ENCODE data around the gene DCDC2C.

DCDC2C gene

GRCh38 chr2:3731829-3732228 lies 28.5 kb downstream of the DCDC2C start:
- TF ChIP-seq CTCF (IDR thresholded peaks at IDR 0.05), result no peak
- H3K4me1 ChIP-seq, result peaks cover 0 to 9% (median 3%) of the 10 kb centered on the region in 4 donors
- intact Hi-C loops (cut with DNase I; ENCODE audit: low total_unique reads), result no loop called here

GRCh38 chr2:3736112-3736511 lies 32.7 kb downstream of the DCDC2C start:
- DNase-seq, result no peak
- H3K4me3 ChIP-seq, result no peak overlapping the region
- H3K9me3 ChIP-seq, result no peaks in the 10 kb centered on the region
- no peak for TF ChIP-seq CTCF (IDR thresholded peaks at IDR 0.05)
- no peak overlapping the region for H3K27ac ChIP-seq
- no peaks in the 10 kb centered on the region for H3K4me1 ChIP-seq
- intact Hi-C loops (cut with DNase I; ENCODE audit: low total_unique reads), result no loop called here
- no peaks in the 10 kb centered on the region for H3K36me3 ChIP-seq
- no peaks in the 10 kb centered on the region for H3K27me3 ChIP-seq

More at GRCh38 chr2:3731829-3732228, 28.5 kb downstream of the DCDC2C start:
- H3K27me3 ChIP-seq, result no peaks in the 10 kb centered on the region
- H3K4me3 ChIP-seq, result no peak overlapping the region
- H3K27ac ChIP-seq, result no peak overlapping the region
- H3K36me3 ChIP-seq, result no peaks in the 10 kb centered on the region
- H3K9me3 ChIP-seq, result no peaks in the 10 kb centered on the region
- no peak for DNase-seq

GRCh38 chr2:3737128-3737527 lies 33.8 kb downstream of the DCDC2C start:
- H3K4me3 ChIP-seq, result no peak overlapping the region
- no peaks in the 10 kb centered on the region for H3K27me3 ChIP-seq
- H3K9me3 ChIP-seq, result no peaks in the 10 kb centered on the region
- H3K27ac ChIP-seq, result no peak overlapping the region
- intact Hi-C loops (cut with DNase I; ENCODE audit: low total_unique reads), result no loop called here
- no peaks in the 10 kb centered on the region for H3K36me3 ChIP-seq
- no peaks in the 10 kb centered on the region for H3K4me1 ChIP-seq
- no peak for DNase-seq
- TF ChIP-seq CTCF (IDR thresholded peaks at IDR 0.05), result no peak

GRCh38 chr2:3738454-3738853 lies 35.1 kb downstream of the DCDC2C start:
- no peaks in the 10 kb centered on the region for H3K36me3 ChIP-seq
- no peak for TF ChIP-seq CTCF (IDR thresholded peaks at IDR 0.05)
- DNase-seq, result no peak
- no peaks in the 10 kb centered on the region for H3K4me1 ChIP-seq
- no peaks in the 10 kb centered on the region for H3K9me3 ChIP-seq
- no peak overlapping the region for H3K27ac ChIP-seq
- intact Hi-C loops (cut with DNase I; ENCODE audit: low total_unique reads), result no loop called here
- H3K4me3 ChIP-seq, result no peak overlapping the region
- no peaks in the 10 kb centered on the region for H3K27me3 ChIP-seq

- intact Hi-C loops (cut with DNase I; ENCODE audit: low total_unique reads), result no loop called here
- DNase-seq, result no peak
Observed at GRCh38 chr2:3739313-3739712, 35.9 kb downstream of the DCDC2C start.

More at GRCh38 chr2:3739313-3739712, 35.9 kb downstream of the DCDC2C start:
- Histone ChIP-seq H3K36me3 (no peaks in the 10 kb centered on the region), H3K4me1 (no peaks in the 10 kb centered on the region), H3K4me3 (no peak overlapping the region), H3K9me3 (no peaks in the 10 kb centered on the region), H3K27ac (no peak overlapping the region), H3K27me3 (no peaks in the 10 kb centered on the region)
- no peak for TF ChIP-seq CTCF (IDR thresholded peaks at IDR 0.05)

Data from tibial artery (tissue), 4 donors.